Measurements from ENCODE around the gene OR10H3. TPM values are rescaled to one million over a fixed set of nuclear protein-coding genes. Genes with fewer than 3 reads are reported as not detected.

OR10H3 gene
- total and polyA plus RNA-seq, 2 of the 8 experiments (the other 6 are each of a cell fraction or from before 2014, with no cell fraction given), result not detected

- no peak overlapping the region for H3K23ac ChIP-seq (ENCODE audit: insufficient read length)
- POLR2A ChIA-PET (ENCODE audit: partially characterized antibody), result no interaction called here
- no peak overlapping the region for H2BK20ac ChIP-seq (ENCODE audit: low read length)
- H4K20me1 ChIP-seq (replicated peaks in 1 of 2; ENCODE audit: control insufficient read depth in 1 of 2, insufficient read depth in 2 of 2, low read length in 2 of 2), result no peaks in the 10 kb centered on the region
- H4K8ac ChIP-seq (ENCODE audit: extremely low read depth, insufficient read depth, low read length), result no peak overlapping the region
- H2BK5ac ChIP-seq (ENCODE audit: low read depth, low read length), result no peak overlapping the region
- H2BK120ac ChIP-seq (replicated peaks; ENCODE audit: low read depth, low read length), result no peak overlapping the region
- H3K4me2 ChIP-seq (ENCODE audit: insufficient read depth in 1 of 2, low read depth in 2 of 2, low read length in 2 of 2), result no peak overlapping the region
- H3K14ac ChIP-seq (ENCODE audit: insufficient read length), result no peak overlapping the region
- peaks cover 43 to 79% of the 10 kb centered on the region in 2 experiments for H3K9me3 ChIP-seq (ENCODE audit: insufficient read depth in 2 of 2, low read depth in 1 of 2, low read length in 1 of 2)
- DNase-seq (ENCODE audit: low read depth in 1 of 2, low spot score in 2 of 2) (no peak), FAIRE-seq (no peak)
- no peak overlapping the region for H3K4ac ChIP-seq (replicated peaks; ENCODE audit: insufficient read length, low read depth, low read length)
- no peak overlapping the region for H3K18ac ChIP-seq (ENCODE audit: extremely low read depth, low read length)
- H3K56ac ChIP-seq (replicated peaks; ENCODE audit: insufficient read length, low read depth, low read length), result no peak overlapping the region
- no peaks in the 10 kb centered on the region for H3K79me2 ChIP-seq (ENCODE audit: control insufficient read depth in 1 of 2, insufficient read depth in 2 of 2, low read length in 2 of 2)
- CTCF ChIA-PET (ENCODE audit: partially characterized antibody), result no interaction called here
- no peak overlapping the region for H2BK12ac ChIP-seq (ENCODE audit: low read depth, low read length)
- H3K4me3 ChIP-seq (ENCODE audit: extremely low read depth in 1 of 4, insufficient read depth in 2 of 4, low read depth in 3 of 4, low read length in 4 of 4), result no peak overlapping the region
- H3K27me3 ChIP-seq (replicated peaks in 1 of 4; ENCODE audit: control insufficient read depth in 3 of 4, extremely low read depth in 1 of 4, insufficient read depth in 3 of 4, low read length in 3 of 4), result no peaks in the 10 kb centered on the region
- no peak overlapping the region for H4K5ac ChIP-seq (ENCODE audit: insufficient read length, low read depth, low read length)
- H3K9ac ChIP-seq (replicated peaks in 1 of 4; ENCODE audit: extremely low read depth in 1 of 4, low read depth in 3 of 4, low read length in 3 of 4), result no peak overlapping the region
- H3K4me1 ChIP-seq (replicated peaks in 1 of 4; ENCODE audit: control insufficient read depth in 3 of 4, insufficient read depth in 4 of 4, low read length in 3 of 4), result no peaks in the 10 kb centered on the region
- H2BK15ac ChIP-seq (ENCODE audit: low read length), result no peak overlapping the region
- H3K23me2 ChIP-seq (ENCODE audit: low read depth, low read length), result no peaks in the 10 kb centered on the region
- no peak overlapping the region for H4K91ac ChIP-seq (replicated peaks; ENCODE audit: insufficient read length, low read length)
- WGBS, 2 experiments (ENCODE audit: extremely low coverage in 1 of 2, insufficient coverage in 1 of 2, insufficient read length in 1 of 2, insufficient replicate concordance in 2 of 2, low coverage in 1 of 2, low lambda C conversion rate in 2 of 2, missing lambda C conversion rate in 1 of 2), result 0% methylated on average over 1 of the region's 1 CpG; no CpG with 5 or more reads in 1 of the 2 experiments
- no peak overlapping the region for H3K27ac ChIP-seq (ENCODE audit: low read depth, low read length)
- no peak overlapping the region for H2AK5ac ChIP-seq (ENCODE audit: low read depth, low read length)
- H3K79me1 ChIP-seq (ENCODE audit: low read depth, low read length), result no peaks in the 10 kb centered on the region
- no peaks in the 10 kb centered on the region; a peak in 1 of 8 replicates for H3K36me3 ChIP-seq (ENCODE audit: control insufficient read depth in 2 of 4, insufficient read depth in 4 of 4, low read length in 3 of 4)
- H2AFZ ChIP-seq (ENCODE audit: low read length), result no peak overlapping the region
- TF ChIP-seq ASH2L (IDR thresholded peaks at IDR 0.05; ENCODE audit: low read length) (no peak), FOSL1 (IDR thresholded peaks at IDR 0.05; ENCODE audit: insufficient read depth, low read depth, low read length) (no peak), SIRT6 (IDR thresholded peaks at IDR 0.05; ENCODE audit: low read length) (no peak), BRCA1 (IDR thresholded peaks at IDR 0.05; ENCODE audit: low read depth, low read length) (no peak), USF2 (IDR thresholded peaks at IDR 0.05; ENCODE audit: low read length) (no peak)
Measured at GRCh38 chr19:15732388-15732787, 5.4 kb upstream of the OR10H3 start.
